Measurements from ENCODE around the gene TERB1. TPM values are rescaled to one million over a fixed set of nuclear protein-coding genes. Genes with fewer than 3 reads are reported as not detected.

Gene TERB1, protein sequence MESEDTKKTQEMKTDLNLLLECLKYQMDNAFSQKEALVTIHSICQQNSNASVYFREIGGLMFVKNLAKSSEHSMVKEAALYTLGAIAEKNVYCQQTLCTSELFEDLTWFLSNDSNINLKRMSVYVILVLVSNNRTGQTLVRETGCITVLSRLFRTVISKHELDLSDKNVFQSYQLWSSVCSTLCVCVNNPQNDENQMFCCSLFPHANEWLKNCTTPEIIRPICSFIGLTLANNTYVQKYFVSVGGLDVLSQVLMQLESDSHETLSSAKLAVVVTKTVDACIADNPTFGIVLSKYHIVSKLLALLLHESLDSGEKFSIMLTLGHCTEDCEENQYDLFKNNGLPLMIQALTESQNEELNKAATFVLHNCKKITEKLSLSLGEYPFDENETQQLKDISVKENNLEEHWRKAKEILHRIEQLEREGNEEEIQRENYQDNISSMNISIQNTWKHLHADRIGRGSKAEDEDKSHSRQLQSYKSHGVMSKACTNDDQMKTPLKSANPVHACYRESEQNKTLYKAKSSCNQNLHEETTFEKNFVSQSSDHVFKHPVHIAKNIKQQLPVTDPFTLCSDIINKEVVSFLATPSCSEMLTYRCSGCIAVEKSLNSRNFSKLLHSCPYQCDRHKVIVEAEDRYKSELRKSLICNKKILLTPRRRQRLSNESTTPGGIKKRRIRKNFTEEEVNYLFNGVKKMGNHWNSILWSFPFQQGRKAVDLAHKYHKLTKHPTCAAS
- not detected for total RNA-seq

GRCh38 chr16:66801320-66802105, at the start of gene TERB1:
TERB1 (minus strand) TSS chr16:66801584; CDS start chr16:66796798, 4,786 bp downstream.
- H3K4me1 Mint-ChIP-seq (ENCODE audit: low read depth), result no peaks in the 10 kb centered on the region
- ChIA-PET CTCF (no interaction called here), POLR2A (no interaction called here)
- no peaks in the 10 kb centered on the region for H3K27me3 Mint-ChIP-seq
- no peak within 1 kb of the TSS for H3K4me3 Mint-ChIP-seq
- H3K27ac Mint-ChIP-seq, result no peak within 1 kb of the TSS
- DNase-seq, result no peak
- H3K36me3 Mint-ChIP-seq, result peaks cover 25% of the 10 kb centered on the region
- intact Hi-C loops (cut with micrococcal nuclease), result no loop called here
- no peaks in the 10 kb centered on the region for H3K9me3 Mint-ChIP-seq

- intact Hi-C loops (cut with micrococcal nuclease), result no loop called here
Observed at GRCh38 chr16:66850115-66850815, 48.9 kb upstream of the TERB1 start.

DNA sequence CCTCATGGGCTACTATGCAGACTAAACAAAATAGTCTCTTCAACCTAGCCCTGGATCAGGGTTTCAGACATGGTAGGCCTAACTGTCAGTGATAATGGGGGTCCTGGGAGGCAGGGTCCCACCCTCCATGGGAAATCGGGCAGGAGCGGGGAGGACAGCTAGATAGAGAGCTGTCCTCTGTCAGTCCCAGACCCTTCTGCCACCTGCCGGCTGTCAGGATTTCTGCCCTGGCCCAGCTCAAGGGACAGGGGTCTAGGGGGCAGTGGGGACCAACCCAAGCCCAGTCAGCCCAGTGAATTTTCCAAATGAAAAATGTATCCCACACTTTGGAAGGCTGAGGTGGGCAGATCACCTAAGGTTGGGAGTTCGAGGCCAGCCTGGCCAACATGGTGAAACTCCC, 48.2 kb upstream of the TERB1 start:
- DNase-seq, result no peak
- H3K36me3 Mint-ChIP-seq, result no peaks in the 10 kb centered on the region
- H3K4me3 Mint-ChIP-seq, result no peak overlapping the region
- intact Hi-C loops (cut with micrococcal nuclease), result no loop called here
- H3K9me3 Mint-ChIP-seq, result no peaks in the 10 kb centered on the region
- ChIA-PET POLR2A (no interaction called here), CTCF (interaction anchor here (1.2 to 1.3 kb wide), 2 partner anchors 19 to 23 kb away, joined by 3 to 6 read pairs; partner anchors contain the start of gene NAE1)
- peaks cover 16% of the 10 kb centered on the region for H3K27me3 Mint-ChIP-seq
- no peak overlapping the region for H3K27ac Mint-ChIP-seq
- peaks cover 10% of the 10 kb centered on the region for H3K4me1 Mint-ChIP-seq (ENCODE audit: low read depth)

More at GRCh38 chr16:66850115-66850815, 48.9 kb upstream of the TERB1 start:
- Mint-ChIP-seq H3K4me3 (no peak overlapping the region), H3K9me3 (no peaks in the 10 kb centered on the region), H3K27me3 (peaks cover 10% of the 10 kb centered on the region), H3K27ac (no peak overlapping the region), H3K4me1 (ENCODE audit: low read depth) (peaks cover 9% of the 10 kb centered on the region), H3K36me3 (no peaks in the 10 kb centered on the region)
- ChIA-PET POLR2A (no interaction called here), CTCF (interaction anchor here (0.8 kb wide), 1 partner anchor 18 kb away, joined by 3 read pairs; no protein-coding TSS in a partner anchor)
- DNase-seq, result no peak

DNA sequence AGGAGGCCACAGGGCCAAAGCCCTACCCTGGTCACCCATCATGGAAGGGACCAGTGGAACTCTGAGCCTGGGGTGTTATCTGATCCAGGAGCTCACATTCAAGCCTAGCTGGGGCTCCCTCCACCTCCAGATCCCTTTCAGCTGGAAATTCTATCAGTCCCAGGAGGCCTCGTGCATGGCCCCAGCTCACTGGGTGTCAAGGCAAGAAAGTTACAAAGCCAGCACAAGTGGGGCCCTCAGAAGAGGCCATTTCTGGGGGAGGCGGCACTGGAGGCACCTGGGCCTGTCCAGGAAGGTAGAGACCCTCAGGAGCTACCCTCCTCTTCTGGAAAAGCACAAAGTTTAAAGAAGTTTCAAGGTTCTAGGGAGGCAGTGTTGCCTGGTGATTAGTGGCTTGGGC, 47.6 kb upstream of the TERB1 start:
- H3K9me3 Mint-ChIP-seq, result no peaks in the 10 kb centered on the region
- H3K27ac Mint-ChIP-seq, result no peak overlapping the region
- DNase-seq, result no peak
- H3K4me1 Mint-ChIP-seq (ENCODE audit: low read depth), result peaks cover 10% of the 10 kb centered on the region
- CTCF ChIA-PET, result interaction anchor here (1.2 to 1.3 kb wide), 2 partner anchors 18 to 24 kb away, joined by 3 to 6 read pairs; partner anchors contain the start of gene NAE1
- no peaks in the 10 kb centered on the region for H3K36me3 Mint-ChIP-seq
- intact Hi-C loops (cut with micrococcal nuclease), result no loop called here
- peaks cover 18% of the 10 kb centered on the region for H3K27me3 Mint-ChIP-seq
- H3K4me3 Mint-ChIP-seq, result no peak overlapping the region
- POLR2A ChIA-PET, result no interaction called here

DNA sequence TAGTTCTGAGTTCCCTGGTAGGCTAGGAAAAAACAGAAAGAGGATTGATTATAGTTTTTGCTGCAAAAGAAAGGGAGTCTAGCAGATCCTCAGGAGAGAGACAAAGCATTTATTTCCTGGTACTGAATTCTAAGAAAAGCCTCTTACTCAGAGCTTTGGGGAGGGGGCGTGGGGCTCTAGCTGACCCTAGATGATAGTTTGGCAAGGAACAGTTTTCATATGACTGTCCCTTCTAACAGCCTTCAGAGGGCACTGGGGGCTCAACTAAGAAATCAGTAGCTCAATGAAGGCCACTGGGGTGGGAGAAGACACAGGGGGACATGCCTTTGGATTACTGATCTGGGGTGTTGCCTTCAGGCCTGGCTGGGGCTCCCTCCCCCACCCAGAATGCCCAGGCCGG, 46.8 kb upstream of the TERB1 start:
- no peak overlapping the region for H3K27ac Mint-ChIP-seq
- no peaks in the 10 kb centered on the region for H3K9me3 Mint-ChIP-seq
- H3K4me3 Mint-ChIP-seq, result no peak overlapping the region
- POLR2A ChIA-PET, result no interaction called here
- intact Hi-C loops (cut with micrococcal nuclease), result no loop called here
- CTCF ChIA-PET, result interaction anchor here (1.3 kb wide), 1 partner anchor 25 kb away, joined by 3 read pairs; no protein-coding TSS in a partner anchor
- peak; percentile 22 for DNase-seq
- peaks cover 27% of the 10 kb centered on the region for H3K27me3 Mint-ChIP-seq
- peaks cover 13% of the 10 kb centered on the region for H3K4me1 Mint-ChIP-seq (ENCODE audit: low read depth)
- H3K36me3 Mint-ChIP-seq, result no peaks in the 10 kb centered on the region

DNA sequence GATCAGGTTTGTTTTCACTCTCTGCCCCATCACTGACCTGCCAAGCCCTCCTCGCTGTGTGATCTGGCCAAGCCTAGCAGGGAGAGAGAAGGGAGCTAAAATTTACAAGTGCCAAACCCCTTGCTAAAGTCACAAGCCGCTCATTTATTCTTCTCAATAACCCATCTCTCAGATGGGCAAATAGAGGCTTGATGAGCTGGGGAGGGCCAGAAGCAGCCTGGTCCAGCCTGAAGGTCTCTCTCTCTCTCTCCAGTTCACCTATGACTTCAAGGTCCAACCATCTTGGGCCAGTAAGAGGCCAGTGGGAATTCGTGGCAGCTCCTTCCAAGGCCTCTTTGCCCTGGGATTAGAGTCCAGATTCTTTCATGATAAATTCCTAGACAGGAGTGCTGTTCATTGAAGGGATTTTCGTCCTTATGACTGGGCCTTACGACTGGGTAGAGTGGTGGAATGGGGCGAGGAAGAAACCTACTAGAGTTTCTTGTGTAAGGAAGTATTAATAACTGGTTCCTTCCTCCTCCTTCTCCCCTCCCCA, 46.2 kb upstream of the TERB1 start:
- ChIA-PET POLR2A (interaction anchor here (1.3 kb wide), 1 partner anchor 17 kb away, joined by 3 read pairs; the partner anchor contains the start of gene NAE1), CTCF (interaction anchor here (1.1 kb wide), 1 partner anchor 25 kb away, joined by 4 read pairs; no protein-coding TSS in a partner anchor)
- intact Hi-C loops (cut with micrococcal nuclease), result no loop called here
- no peak for DNase-seq
- Mint-ChIP-seq H3K9me3 (no peaks in the 10 kb centered on the region), H3K27me3 (peaks cover 32% of the 10 kb centered on the region), H3K36me3 (no peaks in the 10 kb centered on the region), H3K4me1 (ENCODE audit: low read depth) (peaks cover 13% of the 10 kb centered on the region), H3K4me3 (no peak overlapping the region), H3K27ac (no peak overlapping the region)

GRCh38 chr16:66846831-66847230, 45.4 kb upstream of the TERB1 start:
- Mint-ChIP-seq H3K27ac (no peak overlapping the region), H3K36me3 (no peaks in the 10 kb centered on the region), H3K9me3 (no peaks in the 10 kb centered on the region), H3K27me3 (peaks cover 32% of the 10 kb centered on the region), H3K4me1 (ENCODE audit: low read depth) (peaks cover 13% of the 10 kb centered on the region), H3K4me3 (no peak overlapping the region)
- no peak for DNase-seq
- intact Hi-C loops (cut with micrococcal nuclease), result no loop called here
- POLR2A ChIA-PET, result interaction anchor here (1.1 to 1.3 kb wide), 2 partner anchors 16 to 21 kb away, joined by 3 read pairs; partner anchors contain the start of gene NAE1
- CTCF ChIA-PET, result interaction anchor here (0.6 to 1.9 kb wide), 3 partner anchors 21 to 173 kb away, joined by 4 to 12 read pairs (median 4); no protein-coding TSS in a partner anchor

GRCh38 chr16:66846266-66846665, 44.9 kb upstream of the TERB1 start:
- intact Hi-C loops (cut with micrococcal nuclease), result no loop called here
- peaks cover 32% of the 10 kb centered on the region for H3K27me3 Mint-ChIP-seq
- CTCF ChIA-PET, result interaction anchor here (1.1 to 1.9 kb wide), 2 partner anchors 22 to 26 kb away, joined by 4 to 12 read pairs; no protein-coding TSS in a partner anchor
- no peak overlapping the region for H3K4me3 Mint-ChIP-seq
- POLR2A ChIA-PET, result interaction anchor here (1.1 to 1.3 kb wide), 2 partner anchors 15 to 21 kb away, joined by 3 read pairs; partner anchors contain the start of gene NAE1
- peaks cover 13% of the 10 kb centered on the region for H3K4me1 Mint-ChIP-seq (ENCODE audit: low read depth)
- DNase-seq, result no peak
- H3K36me3 Mint-ChIP-seq, result no peaks in the 10 kb centered on the region
- no peak overlapping the region for H3K27ac Mint-ChIP-seq
- H3K9me3 Mint-ChIP-seq, result no peaks in the 10 kb centered on the region

- no peaks in the 10 kb centered on the region for H3K9me3 Mint-ChIP-seq
- no peak overlapping the region for H3K4me3 Mint-ChIP-seq
- ChIA-PET POLR2A (interaction anchor here (1.1 kb wide), 1 partner anchor 22 kb away, joined by 3 read pairs; no protein-coding TSS in a partner anchor), CTCF (interaction anchor here (1.2 to 1.9 kb wide), 2 partner anchors 15 to 22 kb away, joined by 5 to 12 read pairs; partner anchors contain the start of gene NAE1)
- peaks cover 13% of the 10 kb centered on the region for H3K4me1 Mint-ChIP-seq (ENCODE audit: low read depth)
- peaks cover 32% of the 10 kb centered on the region for H3K27me3 Mint-ChIP-seq
- intact Hi-C loops (cut with micrococcal nuclease), result no loop called here
- no peak overlapping the region for H3K27ac Mint-ChIP-seq
- H3K36me3 Mint-ChIP-seq, result no peaks in the 10 kb centered on the region
- DNase-seq, result no peak
Observed at GRCh38 chr16:66845791-66846221, 44.4 kb upstream of the TERB1 start.

DNA sequence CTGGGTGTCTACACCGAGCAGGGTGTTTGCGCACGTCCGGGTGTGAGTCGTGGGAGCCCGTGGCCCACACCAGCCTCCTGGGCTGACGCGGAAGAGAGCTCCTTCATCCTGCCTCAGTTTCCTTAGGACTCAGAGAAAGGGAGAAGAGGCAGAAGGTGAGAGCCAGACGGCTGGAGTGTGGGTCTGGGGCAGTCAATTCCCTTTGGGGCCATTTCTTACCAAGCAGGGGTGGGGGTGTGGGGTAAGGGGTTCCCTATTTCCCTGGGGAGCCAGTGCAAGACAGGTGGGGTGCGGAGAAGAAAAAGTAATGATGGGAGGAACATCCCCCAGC, 43.7 kb upstream of the TERB1 start:
- ChIA-PET CTCF (interaction anchor here (1.2 kb wide), 1 partner anchor 15 kb away, joined by 5 read pairs; the partner anchor contains the start of gene NAE1), POLR2A (no interaction called here)
- Mint-ChIP-seq H3K4me3 (no peak overlapping the region), H3K9me3 (no peaks in the 10 kb centered on the region), H3K27me3 (peaks cover 32% of the 10 kb centered on the region), H3K36me3 (no peaks in the 10 kb centered on the region), H3K27ac (no peak overlapping the region), H3K4me1 (ENCODE audit: low read depth) (peaks cover 13% of the 10 kb centered on the region)
- DNase-seq, result no peak
- intact Hi-C loops (cut with micrococcal nuclease), result no loop called here
